Lower leg skin (tissue), 3 donors: Measurements from ENCODE around the gene PGP.

Experiments
- POLR2A ChIP-seq, 2 donors: fragments of 450-650 bp; IDR thresholded peaks; one replicate each; pipeline ENCODE4 v1.6.1; 2016 to 2017; ENCODE audit warnings: antibody characterized with exemption in 2 of 2, mild to moderate bottlenecking in 1 of 2, moderate library complexity in 1 of 2
- TF ChIP-seq, protein P1 (sequence below), 3 donors: fragments of 450-650 bp; IDR thresholded peaks; one replicate each; pipeline ENCODE4 v1.5.1; 2016; ENCODE audit warnings: antibody characterized with exemption in 3 of 3, mild to moderate bottlenecking in 3 of 3, moderate library complexity in 2 of 3

DNA sequence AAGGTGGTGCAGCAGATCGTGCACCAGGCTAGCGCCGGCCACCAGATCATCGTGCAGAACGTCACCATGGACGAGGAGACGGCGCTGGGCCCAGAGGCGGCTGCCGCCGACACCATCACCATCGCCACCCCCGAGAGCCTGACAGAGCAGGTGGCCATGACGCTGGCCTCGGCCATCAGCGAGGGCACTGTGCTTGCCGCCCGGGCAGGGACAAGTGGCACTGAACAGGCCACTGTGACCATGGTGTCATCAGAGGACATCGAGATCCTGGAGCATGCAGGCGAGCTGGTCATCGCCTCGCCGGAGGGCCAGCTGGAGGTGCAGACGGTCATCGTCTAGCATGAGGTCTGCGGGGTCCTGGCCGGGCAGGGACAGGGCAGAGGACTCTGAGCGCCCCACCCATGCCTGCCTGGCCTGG is 20.6 kb upstream of the PGP start:
- TF ChIP-seq, protein P1, sequence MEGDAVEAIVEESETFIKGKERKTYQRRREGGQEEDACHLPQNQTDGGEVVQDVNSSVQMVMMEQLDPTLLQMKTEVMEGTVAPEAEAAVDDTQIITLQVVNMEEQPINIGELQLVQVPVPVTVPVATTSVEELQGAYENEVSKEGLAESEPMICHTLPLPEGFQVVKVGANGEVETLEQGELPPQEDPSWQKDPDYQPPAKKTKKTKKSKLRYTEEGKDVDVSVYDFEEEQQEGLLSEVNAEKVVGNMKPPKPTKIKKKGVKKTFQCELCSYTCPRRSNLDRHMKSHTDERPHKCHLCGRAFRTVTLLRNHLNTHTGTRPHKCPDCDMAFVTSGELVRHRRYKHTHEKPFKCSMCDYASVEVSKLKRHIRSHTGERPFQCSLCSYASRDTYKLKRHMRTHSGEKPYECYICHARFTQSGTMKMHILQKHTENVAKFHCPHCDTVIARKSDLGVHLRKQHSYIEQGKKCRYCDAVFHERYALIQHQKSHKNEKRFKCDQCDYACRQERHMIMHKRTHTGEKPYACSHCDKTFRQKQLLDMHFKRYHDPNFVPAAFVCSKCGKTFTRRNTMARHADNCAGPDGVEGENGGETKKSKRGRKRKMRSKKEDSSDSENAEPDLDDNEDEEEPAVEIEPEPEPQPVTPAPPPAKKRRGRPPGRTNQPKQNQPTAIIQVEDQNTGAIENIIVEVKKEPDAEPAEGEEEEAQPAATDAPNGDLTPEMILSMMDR (IDR thresholded peaks at IDR 0.05), result no peak
- no peak for TF ChIP-seq POLR2A (IDR thresholded peaks at IDR 0.05)
